IMR-90 (cell line): Measurements from ENCODE around the gene NEK11.

Source experiments
- CEBPB ChIP-seq: IDR thresholded peaks from 2 replicates; pipeline ENCODE4 v1.6.1; 2012; ENCODE audit warnings: low read depth, low read length, improper control_type of control experiment
- MAFK ChIP-seq: IDR thresholded peaks from 2 replicates; pipeline ENCODE4 v1.6.1; 2012; ENCODE audit warnings: low read depth, low read length, improper control_type of control experiment
- MAZ ChIP-seq: IDR thresholded peaks from 2 replicates; pipeline ENCODE4 v1.6.1; 2012; ENCODE audit warnings: low read depth, mild to moderate bottlenecking, low read length, improper control_type of control experiment, moderate library complexity, borderline replicate concordance
- MXI1 ChIP-seq: IDR thresholded peaks from 2 replicates; pipeline ENCODE4 v1.6.1; 2012; ENCODE audit warnings: low read depth, mild to moderate bottlenecking, low read length, moderate library complexity, borderline replicate concordance
- POLR2A ChIP-seq: IDR thresholded peaks from 2 replicates; pipeline ENCODE4 v1.6.1; 2012; ENCODE audit warnings: mild to moderate bottlenecking, low read depth, low read length
- RAD21 ChIP-seq: IDR thresholded peaks from 2 replicates; pipeline ENCODE4 v1.6.1; 2012; ENCODE audit warnings: low read length, improper control_type of control experiment
- RCOR1 ChIP-seq: IDR thresholded peaks from 2 replicates; pipeline ENCODE4 v1.6.1; 2012; ENCODE audit warnings: mild to moderate bottlenecking, low read length, improper control_type of control experiment; ENCODE audit not compliant: insufficient replicate concordance
- RFX5 ChIP-seq: IDR thresholded peaks from 2 replicates; pipeline ENCODE4 v1.8.0; 2012; ENCODE audit warnings: low read depth, mild to moderate bottlenecking, low read length, moderate library complexity
- TF ChIP-seq, protein P1 (sequence below): conservative IDR thresholded peaks from 2 replicates; pipeline ENCODE4 v1.5.1; 2012; ENCODE audit warnings: mild to moderate bottlenecking, low read depth, low read length, improper control_type of control experiment
- TF ChIP-seq, protein P2 (sequence below): fragments of 150-350 bp; IDR thresholded peaks from 2 replicates; pipeline ENCODE4 v1.6.1; 2016; ENCODE audit warnings: low read depth, mild to moderate bottlenecking, low read length, moderate library complexity, borderline replicate concordance

DNA sequence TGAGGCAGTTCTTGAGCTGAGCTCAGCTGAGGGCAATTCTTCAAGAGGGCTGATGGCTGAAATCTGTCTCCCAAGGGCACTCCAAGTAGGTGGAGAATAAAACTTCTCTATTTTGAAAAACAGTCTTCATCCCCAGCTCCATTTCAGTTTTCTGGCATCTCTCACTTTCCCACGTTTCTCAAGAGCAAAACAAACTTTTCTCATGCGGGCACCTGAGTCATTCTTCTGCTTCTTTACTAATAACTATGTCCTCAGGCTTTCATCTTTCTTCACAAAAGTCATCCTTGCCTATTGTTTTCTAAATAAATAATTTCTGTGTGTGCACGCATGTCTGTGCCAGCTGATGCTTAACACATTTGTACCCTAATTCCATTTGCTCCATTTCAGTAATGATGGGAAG lies 258.8 kb downstream of the NEK11 start:
- TF ChIP-seq, protein P1, sequence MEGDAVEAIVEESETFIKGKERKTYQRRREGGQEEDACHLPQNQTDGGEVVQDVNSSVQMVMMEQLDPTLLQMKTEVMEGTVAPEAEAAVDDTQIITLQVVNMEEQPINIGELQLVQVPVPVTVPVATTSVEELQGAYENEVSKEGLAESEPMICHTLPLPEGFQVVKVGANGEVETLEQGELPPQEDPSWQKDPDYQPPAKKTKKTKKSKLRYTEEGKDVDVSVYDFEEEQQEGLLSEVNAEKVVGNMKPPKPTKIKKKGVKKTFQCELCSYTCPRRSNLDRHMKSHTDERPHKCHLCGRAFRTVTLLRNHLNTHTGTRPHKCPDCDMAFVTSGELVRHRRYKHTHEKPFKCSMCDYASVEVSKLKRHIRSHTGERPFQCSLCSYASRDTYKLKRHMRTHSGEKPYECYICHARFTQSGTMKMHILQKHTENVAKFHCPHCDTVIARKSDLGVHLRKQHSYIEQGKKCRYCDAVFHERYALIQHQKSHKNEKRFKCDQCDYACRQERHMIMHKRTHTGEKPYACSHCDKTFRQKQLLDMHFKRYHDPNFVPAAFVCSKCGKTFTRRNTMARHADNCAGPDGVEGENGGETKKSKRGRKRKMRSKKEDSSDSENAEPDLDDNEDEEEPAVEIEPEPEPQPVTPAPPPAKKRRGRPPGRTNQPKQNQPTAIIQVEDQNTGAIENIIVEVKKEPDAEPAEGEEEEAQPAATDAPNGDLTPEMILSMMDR = no peak
- TF ChIP-seq CEBPB = no peak
- TF ChIP-seq RAD21 = no peak
- no peak for TF ChIP-seq POLR2A
- TF ChIP-seq RFX5 = no peak
- no peak for TF ChIP-seq MXI1
- no peak for TF ChIP-seq MAZ
- no peak for TF ChIP-seq RCOR1
- TF ChIP-seq MAFK = no peak
- TF ChIP-seq, protein P2, sequence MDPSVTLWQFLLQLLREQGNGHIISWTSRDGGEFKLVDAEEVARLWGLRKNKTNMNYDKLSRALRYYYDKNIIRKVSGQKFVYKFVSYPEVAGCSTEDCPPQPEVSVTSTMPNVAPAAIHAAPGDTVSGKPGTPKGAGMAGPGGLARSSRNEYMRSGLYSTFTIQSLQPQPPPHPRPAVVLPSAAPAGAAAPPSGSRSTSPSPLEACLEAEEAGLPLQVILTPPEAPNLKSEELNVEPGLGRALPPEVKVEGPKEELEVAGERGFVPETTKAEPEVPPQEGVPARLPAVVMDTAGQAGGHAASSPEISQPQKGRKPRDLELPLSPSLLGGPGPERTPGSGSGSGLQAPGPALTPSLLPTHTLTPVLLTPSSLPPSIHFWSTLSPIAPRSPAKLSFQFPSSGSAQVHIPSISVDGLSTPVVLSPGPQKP = no peak
